ENCODE measurements around the gene GALE.
"Not testable (repeated sequence)": the region's sequence is repeated elsewhere in the genome, so short reads cannot be mapped to it uniquely, and the experiment has no call there.

Gene GALE

DNA sequence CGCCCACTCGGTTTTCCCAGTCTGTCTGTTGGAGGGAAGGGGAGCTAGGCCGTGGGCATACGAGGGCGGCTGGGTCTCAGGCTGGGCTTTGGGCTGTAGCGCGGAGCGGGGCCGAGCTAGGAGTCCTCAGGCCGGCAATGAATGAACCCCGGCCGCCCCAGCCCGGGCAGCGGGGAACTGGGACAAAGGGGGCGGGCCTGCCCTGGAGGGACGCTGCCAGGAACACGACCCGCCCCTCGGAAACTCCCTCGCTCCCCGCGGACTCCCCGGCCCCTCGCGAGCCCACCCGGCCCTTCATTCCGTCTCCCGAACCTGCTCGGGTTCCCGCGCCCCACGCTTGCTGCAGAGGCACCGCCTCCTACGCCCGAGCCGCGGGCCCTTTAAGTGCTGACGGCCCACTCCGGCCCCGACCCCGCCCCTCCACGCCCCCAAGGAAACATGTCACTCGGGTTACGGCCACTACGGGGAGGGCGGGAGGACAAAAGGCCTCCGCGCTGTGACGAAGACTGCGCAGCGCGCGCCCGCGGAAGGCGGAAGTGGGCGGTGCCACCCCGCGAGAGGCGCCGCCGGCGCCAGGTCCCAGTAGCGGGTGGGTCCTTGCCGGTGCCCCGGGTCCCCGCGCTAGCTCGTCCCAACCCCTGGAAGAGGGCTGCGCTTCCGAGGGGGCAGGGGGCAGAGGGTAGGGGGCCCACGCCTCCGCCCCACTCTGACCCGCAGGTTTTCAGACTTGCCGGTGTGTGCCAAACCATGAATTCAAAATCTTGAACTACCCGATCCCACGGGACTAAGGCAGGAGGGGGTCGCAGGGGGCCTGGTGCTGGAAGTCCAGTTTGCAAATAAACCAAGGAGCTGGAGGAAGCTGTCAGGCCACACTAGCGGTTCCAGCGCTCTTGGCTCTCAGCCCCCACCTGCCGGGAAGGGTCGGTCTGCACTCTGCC is at the start of gene GALE:
TSS of gene GALE (minus strand) at position 355 of the 938 bp plus-strand sequence. CDS start 1,747 bp downstream, outside the sequence.
- H2AFZ ChIP-seq (ENCODE audit: low read depth, low read length), result no peak within 1 kb of the TSS

DNA sequence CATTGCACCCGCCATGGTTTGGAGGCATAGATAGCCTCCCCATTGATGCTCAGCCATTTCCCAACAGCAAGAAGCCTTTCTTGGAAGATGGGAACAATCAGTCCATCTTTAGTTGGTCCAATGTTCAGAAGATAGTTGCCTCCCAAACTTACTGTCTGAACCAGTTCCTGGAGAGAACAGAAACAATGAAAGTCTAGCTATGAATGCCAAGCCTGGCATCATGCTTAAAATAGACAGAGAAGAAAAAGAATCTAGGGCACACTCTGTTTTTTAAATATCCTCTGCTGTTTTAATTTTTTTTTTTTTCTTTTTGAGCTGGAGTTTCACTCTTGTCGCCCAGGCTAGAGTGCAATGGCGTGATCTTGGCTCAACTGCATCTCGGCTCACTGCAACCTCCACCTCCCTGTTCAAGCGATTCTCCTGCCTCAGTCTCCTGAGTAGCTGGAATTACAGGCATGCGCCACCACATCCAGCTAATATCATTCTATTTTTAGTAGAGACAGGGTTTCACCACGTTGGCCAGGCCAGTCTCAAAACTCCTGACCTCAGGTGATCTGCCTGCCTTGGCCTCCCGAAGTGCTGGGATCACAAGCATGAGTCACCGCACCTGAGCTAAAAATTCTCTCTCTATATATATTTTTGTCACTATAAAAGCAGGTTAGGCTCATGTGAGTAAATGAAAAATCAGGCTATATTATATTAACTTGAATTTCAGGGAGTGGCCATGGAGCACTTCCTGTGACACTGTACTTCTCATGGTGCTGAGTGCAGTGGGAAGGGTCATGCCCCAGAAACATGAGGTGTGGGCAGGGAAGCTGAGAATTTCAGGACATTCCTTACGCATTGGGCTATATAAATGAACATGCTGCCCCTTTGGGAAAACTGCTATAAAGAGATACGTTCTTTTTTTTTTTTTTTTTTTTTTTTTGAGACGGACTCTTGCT is 48.4 kb upstream of the GALE start:
- no peak overlapping the region for H3K27ac ChIP-seq (ENCODE audit: low read length)
- no peak overlapping the region for H3K4me2 ChIP-seq (ENCODE audit: low read length)
- H3K9ac ChIP-seq (ENCODE audit: low read length), result no peak overlapping the region
- no peaks in the 10 kb centered on the region for H4K20me1 ChIP-seq (ENCODE audit: insufficient read depth, low read length)
- H3K9me3 ChIP-seq (ENCODE audit: insufficient read depth, low read length), result no peaks in the 10 kb centered on the region
- peaks cover 26% of the 10 kb centered on the region for H3K36me3 ChIP-seq (replicated peaks; ENCODE audit: low read depth, low read length)
- TF ChIP-seq EZH2phosphoT487 (IDR thresholded peaks at IDR 0.05; ENCODE audit: low read depth), result no peak
- TF ChIP-seq, protein P1, sequence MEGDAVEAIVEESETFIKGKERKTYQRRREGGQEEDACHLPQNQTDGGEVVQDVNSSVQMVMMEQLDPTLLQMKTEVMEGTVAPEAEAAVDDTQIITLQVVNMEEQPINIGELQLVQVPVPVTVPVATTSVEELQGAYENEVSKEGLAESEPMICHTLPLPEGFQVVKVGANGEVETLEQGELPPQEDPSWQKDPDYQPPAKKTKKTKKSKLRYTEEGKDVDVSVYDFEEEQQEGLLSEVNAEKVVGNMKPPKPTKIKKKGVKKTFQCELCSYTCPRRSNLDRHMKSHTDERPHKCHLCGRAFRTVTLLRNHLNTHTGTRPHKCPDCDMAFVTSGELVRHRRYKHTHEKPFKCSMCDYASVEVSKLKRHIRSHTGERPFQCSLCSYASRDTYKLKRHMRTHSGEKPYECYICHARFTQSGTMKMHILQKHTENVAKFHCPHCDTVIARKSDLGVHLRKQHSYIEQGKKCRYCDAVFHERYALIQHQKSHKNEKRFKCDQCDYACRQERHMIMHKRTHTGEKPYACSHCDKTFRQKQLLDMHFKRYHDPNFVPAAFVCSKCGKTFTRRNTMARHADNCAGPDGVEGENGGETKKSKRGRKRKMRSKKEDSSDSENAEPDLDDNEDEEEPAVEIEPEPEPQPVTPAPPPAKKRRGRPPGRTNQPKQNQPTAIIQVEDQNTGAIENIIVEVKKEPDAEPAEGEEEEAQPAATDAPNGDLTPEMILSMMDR (IDR thresholded peaks at IDR 0.05; ENCODE audit: low read depth, low read length), result no peak
- H3K4me3 ChIP-seq (ENCODE audit: low read length), result no peak overlapping the region
- no peak overlapping the region for H2AFZ ChIP-seq (ENCODE audit: low read depth, low read length)
- H3K79me2 ChIP-seq (ENCODE audit: low read length), result no peaks in the 10 kb centered on the region
- no peaks in the 10 kb centered on the region for H3K27me3 ChIP-seq (ENCODE audit: low read depth, low read length)
- no peaks in the 10 kb centered on the region for H3K4me1 ChIP-seq (ENCODE audit: low read length)

More for the DNA sequence above, at the start of gene GALE:
- TF ChIP-seq EZH2phosphoT487 (IDR thresholded peaks at IDR 0.05; ENCODE audit: low read depth), result no peak
- TF ChIP-seq, protein P1 (IDR thresholded peaks at IDR 0.05; ENCODE audit: low read depth, low read length), result no peak
- Histone ChIP-seq H3K27me3 (ENCODE audit: low read depth, low read length) (no peaks in the 10 kb centered on the region), H3K9me3 (ENCODE audit: insufficient read depth, low read length) (no peaks in the 10 kb centered on the region), H3K4me1 (ENCODE audit: low read length) (peaks cover 8% of the 10 kb centered on the region), H3K4me2 (ENCODE audit: low read length) (peak within 1 kb of the TSS; percentile 90), H3K27ac (ENCODE audit: low read length) (peak within 1 kb of the TSS; percentile 7), H3K79me2 (ENCODE audit: low read length) (peaks cover 7% of the 10 kb centered on the region; the same call in 1 of the 2 replicates), H3K9ac (ENCODE audit: low read length) (peak within 1 kb of the TSS; percentile 75), H4K20me1 (ENCODE audit: insufficient read depth, low read length) (no peaks in the 10 kb centered on the region), H3K36me3 (replicated peaks; ENCODE audit: low read depth, low read length) (no peaks in the 10 kb centered on the region), H3K4me3 (ENCODE audit: low read length) (peak within 1 kb of the TSS; percentile 96)

DNA sequence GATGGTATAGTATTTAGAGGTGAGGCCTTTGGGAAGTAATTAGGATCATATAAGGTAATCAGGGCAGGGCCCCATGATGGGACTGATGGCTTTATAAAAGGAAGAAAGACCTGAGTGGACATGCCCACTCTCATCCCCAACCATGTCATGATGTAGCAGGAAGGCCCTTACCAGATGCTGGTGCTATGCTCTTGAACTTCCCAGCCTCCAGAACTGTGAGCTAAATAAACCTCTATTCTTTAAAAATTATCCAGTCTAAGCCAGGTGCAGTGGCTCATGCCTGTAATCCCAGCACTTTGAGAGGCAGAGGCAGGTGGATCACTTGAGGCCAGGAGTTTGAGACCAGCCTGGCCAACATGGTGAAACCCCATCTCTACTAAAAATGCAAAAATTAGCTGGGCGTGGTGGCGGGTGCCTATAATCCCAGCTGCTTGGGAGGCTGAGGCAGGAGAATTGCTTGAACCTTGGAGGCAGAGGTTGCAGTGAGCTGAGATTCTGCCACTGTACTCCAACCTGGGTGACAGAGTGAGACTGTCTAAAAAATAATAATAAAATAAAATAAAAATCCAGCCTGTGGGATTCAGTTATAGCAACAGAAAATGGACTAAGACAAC is 47.0 kb upstream of the GALE start:
- H3K9ac ChIP-seq (ENCODE audit: low read length), result not testable (repeated sequence)

GRCh38 chr1:23845163-23845562 is 44.6 kb upstream of the GALE start:
- Histone ChIP-seq H3K4me1 (ENCODE audit: low read length) (no peaks in the 10 kb centered on the region), H2AFZ (ENCODE audit: low read depth, low read length) (no peak overlapping the region), H3K27me3 (ENCODE audit: low read depth, low read length) (no peaks in the 10 kb centered on the region), H3K36me3 (replicated peaks; ENCODE audit: low read depth, low read length) (peaks cover 26% of the 10 kb centered on the region), H3K9ac (ENCODE audit: low read length) (no peak overlapping the region), H3K27ac (ENCODE audit: low read length) (no peak overlapping the region), H3K4me2 (ENCODE audit: low read length) (no peak overlapping the region), H3K9me3 (ENCODE audit: insufficient read depth, low read length) (no peaks in the 10 kb centered on the region), H3K79me2 (ENCODE audit: low read length) (no peaks in the 10 kb centered on the region), H4K20me1 (ENCODE audit: insufficient read depth, low read length) (no peaks in the 10 kb centered on the region), H3K4me3 (ENCODE audit: low read length) (no peak overlapping the region)
- TF ChIP-seq, protein P1 (IDR thresholded peaks at IDR 0.05; ENCODE audit: low read depth, low read length), result no peak
- no peak for TF ChIP-seq EZH2phosphoT487 (IDR thresholded peaks at IDR 0.05; ENCODE audit: low read depth)

More for the DNA sequence above, 47.0 kb upstream of the GALE start:
- not testable (repeated sequence) for H3K27ac ChIP-seq (ENCODE audit: low read length); H3K4me1 ChIP-seq (ENCODE audit: low read length); H3K4me3 ChIP-seq (ENCODE audit: low read length); H4K20me1 ChIP-seq (ENCODE audit: insufficient read depth, low read length); H3K79me2 ChIP-seq (ENCODE audit: low read length); H3K4me2 ChIP-seq (ENCODE audit: low read length); H3K27me3 ChIP-seq (ENCODE audit: low read depth, low read length); H2AFZ ChIP-seq (ENCODE audit: low read depth, low read length); H3K9me3 ChIP-seq (ENCODE audit: insufficient read depth, low read length)
- peaks cover 26% of the 10 kb centered on the region for H3K36me3 ChIP-seq (replicated peaks; ENCODE audit: low read depth, low read length)

Measured in OCI-LY3 (cell line).